ENCODE measurements around the gene CENPA.

CENPA gene

GRCh38 chr2:26801328-26801727 lies 15.5 kb downstream of the CENPA start:
- no peak for DNase-seq (ENCODE audit: extremely low read depth, low read depth)
- no peak for TF ChIP-seq CTCF (IDR thresholded peaks at IDR 0.05; ENCODE audit: low read depth, low read length)

- DNase-seq (ENCODE audit: extremely low read depth, low read depth), result no peak
- TF ChIP-seq CTCF (IDR thresholded peaks at IDR 0.05; ENCODE audit: low read depth, low read length), result no peak
Measured at GRCh38 chr2:26801796-26802195, 15.9 kb downstream of the CENPA start.

GRCh38 chr2:26805241-26805676 lies 19.4 kb downstream of the CENPA start:
- no peak for DNase-seq (ENCODE audit: extremely low read depth, low read depth)
- TF ChIP-seq CTCF (IDR thresholded peaks at IDR 0.05; ENCODE audit: low read depth, low read length), result no peak

GRCh38 chr2:26807788-26808460 lies 22.1 kb downstream of the CENPA start:
- DNase-seq (ENCODE audit: extremely low read depth, low read depth), result no peak
- TF ChIP-seq CTCF (IDR thresholded peaks at IDR 0.05; ENCODE audit: low read depth, low read length), result no peak

GRCh38 chr2:26809211-26809610 lies 23.4 kb downstream of the CENPA start:
- no peak for DNase-seq (ENCODE audit: extremely low read depth, low read depth)
- TF ChIP-seq CTCF (IDR thresholded peaks at IDR 0.05; ENCODE audit: low read depth, low read length), result no peak

GRCh38 chr2:26809876-26810577 lies 24.2 kb downstream of the CENPA start:
- TF ChIP-seq CTCF (IDR thresholded peaks at IDR 0.05; ENCODE audit: low read depth, low read length), result no peak
- DNase-seq (ENCODE audit: extremely low read depth, low read depth), result no peak

GRCh38 chr2:26811261-26811660 lies 25.4 kb downstream of the CENPA start:
- no peak for TF ChIP-seq CTCF (IDR thresholded peaks at IDR 0.05; ENCODE audit: low read depth, low read length)
- no peak for DNase-seq (ENCODE audit: extremely low read depth, low read depth)

All from AG09319 (cell line).